Type B pancreatic cell (in vitro differentiated cells): ENCODE data around the gene SLC6A9. TPM values are rescaled to one million over a fixed set of nuclear protein-coding genes. Genes with fewer than 3 reads are reported as not detected.

Experiments used
- DNase-seq: peaks from one replicate; pipeline ENCODE4 v3.0.0; 2021; ENCODE audit warnings: mixed read lengths; ENCODE audit not compliant: unreplicated experiment; ENCODE audit errors: extremely low spot score
- H3K27ac Mint-ChIP-seq: 2 replicates; pipeline ENCODE4 v1.8.0; 2021; ENCODE audit warnings: mild to moderate bottlenecking, mixed read lengths
- H3K27me3 Mint-ChIP-seq: 2 replicates; pipeline ENCODE4 v1.8.0; 2021; ENCODE audit warnings: mixed read lengths
- H3K36me3 Mint-ChIP-seq: 2 replicates; pipeline ENCODE4 v1.8.0; 2021; ENCODE audit warnings: mixed read lengths
- H3K4me1 Mint-ChIP-seq: one replicate; pipeline ENCODE4 v1.8.0; 2021; ENCODE audit warnings: mixed read lengths; ENCODE audit not compliant: unreplicated experiment
- H3K4me3 Mint-ChIP-seq: 2 replicates; pipeline ENCODE4 v1.8.0; 2021; ENCODE audit warnings: mild to moderate bottlenecking, mixed read lengths
- H3K9me3 Mint-ChIP-seq: 2 replicates; pipeline ENCODE4 v1.8.0; 2021; ENCODE audit warnings: mixed read lengths
- total RNA-seq: library from RNA; stranded (reverse); gene quantifications from 2 replicates; pipeline ENCODE4 v1.2.1, GENCODE V29; 2021; ENCODE audit warnings: low replicate concordance
- TF ChIP-seq, protein P1 (sequence below): fragments of 200-600 bp; sonication (generic); conservative IDR thresholded peaks from 2 replicates; pipeline ENCODE4 v1.5.0; 2021; ENCODE audit warnings: antibody characterized with exemption, mild to moderate bottlenecking

Gene SLC6A9
- total RNA-seq, 1 donor from 2014 or later: 21.0 TPM

DNA sequence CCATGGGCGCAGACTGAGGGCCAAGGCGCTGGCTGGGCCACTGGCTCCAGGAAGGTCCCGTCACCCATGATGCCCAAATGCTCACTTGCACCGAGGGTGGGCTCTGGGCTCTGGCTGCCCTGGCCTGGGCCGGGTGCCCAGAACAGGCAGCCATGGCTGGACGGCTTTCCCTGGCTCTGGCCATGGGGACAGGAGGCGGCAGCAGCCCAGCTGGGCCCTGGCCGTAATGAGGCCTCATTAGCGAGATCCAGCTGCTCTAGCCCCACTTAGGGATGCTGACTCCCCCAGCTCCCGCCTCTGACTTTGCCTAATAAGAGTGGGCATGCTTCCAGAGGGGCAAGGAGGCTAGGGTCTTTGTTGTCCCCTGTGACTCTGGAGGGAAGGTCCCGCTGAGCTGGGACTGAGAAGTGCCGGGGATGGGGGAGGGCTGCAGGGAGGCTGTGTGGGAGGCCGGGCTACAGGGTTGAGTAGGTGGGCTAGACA lies 11.8 kb downstream of the SLC6A9 start:
- peaks cover 3% of the 10 kb centered on the region for H3K36me3 Mint-ChIP-seq
- H3K27me3 Mint-ChIP-seq: no peaks in the 10 kb centered on the region
- no peaks in the 10 kb centered on the region for H3K9me3 Mint-ChIP-seq
- peaks cover 2% of the 10 kb centered on the region for H3K4me1 Mint-ChIP-seq
- no peak overlapping the region for H3K4me3 Mint-ChIP-seq
- TF ChIP-seq, protein P1, sequence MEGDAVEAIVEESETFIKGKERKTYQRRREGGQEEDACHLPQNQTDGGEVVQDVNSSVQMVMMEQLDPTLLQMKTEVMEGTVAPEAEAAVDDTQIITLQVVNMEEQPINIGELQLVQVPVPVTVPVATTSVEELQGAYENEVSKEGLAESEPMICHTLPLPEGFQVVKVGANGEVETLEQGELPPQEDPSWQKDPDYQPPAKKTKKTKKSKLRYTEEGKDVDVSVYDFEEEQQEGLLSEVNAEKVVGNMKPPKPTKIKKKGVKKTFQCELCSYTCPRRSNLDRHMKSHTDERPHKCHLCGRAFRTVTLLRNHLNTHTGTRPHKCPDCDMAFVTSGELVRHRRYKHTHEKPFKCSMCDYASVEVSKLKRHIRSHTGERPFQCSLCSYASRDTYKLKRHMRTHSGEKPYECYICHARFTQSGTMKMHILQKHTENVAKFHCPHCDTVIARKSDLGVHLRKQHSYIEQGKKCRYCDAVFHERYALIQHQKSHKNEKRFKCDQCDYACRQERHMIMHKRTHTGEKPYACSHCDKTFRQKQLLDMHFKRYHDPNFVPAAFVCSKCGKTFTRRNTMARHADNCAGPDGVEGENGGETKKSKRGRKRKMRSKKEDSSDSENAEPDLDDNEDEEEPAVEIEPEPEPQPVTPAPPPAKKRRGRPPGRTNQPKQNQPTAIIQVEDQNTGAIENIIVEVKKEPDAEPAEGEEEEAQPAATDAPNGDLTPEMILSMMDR: no peak
- DNase-seq: no peak
- H3K27ac Mint-ChIP-seq: no peak overlapping the region

DNA sequence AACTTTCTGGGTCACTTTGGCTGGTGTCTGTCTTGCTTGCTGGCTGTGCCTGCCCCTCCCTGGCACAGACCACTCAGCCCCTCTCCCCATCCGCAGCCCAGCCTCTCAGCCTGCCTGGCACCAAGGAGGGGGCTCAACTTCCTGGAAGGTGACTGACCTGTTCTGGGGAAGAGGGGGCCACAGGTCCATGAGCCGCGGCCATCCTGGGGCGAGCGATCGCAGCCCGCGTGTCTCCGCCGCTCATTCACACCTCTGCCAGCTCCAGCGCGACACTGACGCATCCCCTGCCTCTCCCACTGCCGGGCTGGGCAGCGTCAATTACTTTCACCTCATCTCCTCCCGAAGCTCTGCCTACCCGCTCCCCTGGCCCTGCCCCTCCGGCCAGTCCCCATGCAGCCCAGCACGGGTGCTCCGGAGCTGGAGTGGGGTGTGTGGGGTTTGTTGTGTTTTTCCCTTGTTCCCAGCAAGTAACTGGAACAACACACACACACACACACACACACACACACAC lies 14.3 kb downstream of the SLC6A9 start:
- TF ChIP-seq, protein P1: no peak
- no peak overlapping the region for H3K27ac Mint-ChIP-seq
- H3K9me3 Mint-ChIP-seq: no peaks in the 10 kb centered on the region
- no peaks in the 10 kb centered on the region for H3K27me3 Mint-ChIP-seq
- peaks cover 3% of the 10 kb centered on the region for H3K36me3 Mint-ChIP-seq
- DNase-seq: no peak
- H3K4me1 Mint-ChIP-seq: peaks cover 4% of the 10 kb centered on the region
- H3K4me3 Mint-ChIP-seq: no peak overlapping the region

DNA sequence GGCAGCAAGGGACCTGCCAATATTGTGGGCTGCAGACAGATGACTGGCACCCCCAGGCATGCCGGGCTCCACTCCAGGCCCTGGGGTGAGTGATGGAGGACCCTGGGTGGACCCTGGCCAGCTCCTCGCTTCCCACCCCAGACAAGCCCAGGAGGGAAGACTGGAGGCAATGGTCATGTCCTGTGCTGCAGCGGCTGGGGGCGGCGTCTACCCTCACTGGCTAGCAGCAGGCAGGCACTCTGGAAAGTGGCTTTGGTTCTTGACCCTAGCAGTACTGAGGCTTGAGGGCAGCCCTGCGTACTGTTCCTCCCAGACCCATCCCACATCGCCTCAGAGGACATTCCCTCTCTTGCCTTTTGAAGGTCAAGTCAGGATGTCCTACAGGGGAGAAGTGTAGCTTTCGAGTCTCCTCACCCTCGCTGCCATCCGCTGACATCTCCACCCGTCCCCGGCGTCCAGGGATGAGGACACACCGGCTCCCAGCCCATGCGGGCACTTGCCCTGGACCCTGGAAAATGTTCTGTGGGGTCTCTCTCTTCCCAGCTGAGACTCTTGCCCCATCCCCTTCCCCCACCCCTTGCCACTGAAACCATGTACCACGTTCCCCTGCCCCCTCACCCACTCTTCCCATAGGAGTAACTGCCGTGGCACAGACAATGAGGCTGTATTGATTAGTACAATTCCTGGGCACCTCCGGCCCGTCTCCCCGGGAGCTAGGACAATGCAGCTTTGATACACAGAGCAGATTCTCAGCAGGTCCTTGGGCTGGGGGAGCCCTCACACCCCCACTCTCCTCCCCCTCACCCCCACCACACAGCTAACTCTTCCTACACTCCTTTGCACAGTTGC lies 15.0 kb downstream of the SLC6A9 start:
- Mint-ChIP-seq H3K36me3 (no peaks in the 10 kb centered on the region), H3K4me3 (no peak overlapping the region), H3K27me3 (no peaks in the 10 kb centered on the region), H3K27ac (no peak overlapping the region), H3K4me1 (peaks cover 8% of the 10 kb centered on the region), H3K9me3 (no peaks in the 10 kb centered on the region)
- TF ChIP-seq, protein P1: no peak
- DNase-seq: no peak

DNA sequence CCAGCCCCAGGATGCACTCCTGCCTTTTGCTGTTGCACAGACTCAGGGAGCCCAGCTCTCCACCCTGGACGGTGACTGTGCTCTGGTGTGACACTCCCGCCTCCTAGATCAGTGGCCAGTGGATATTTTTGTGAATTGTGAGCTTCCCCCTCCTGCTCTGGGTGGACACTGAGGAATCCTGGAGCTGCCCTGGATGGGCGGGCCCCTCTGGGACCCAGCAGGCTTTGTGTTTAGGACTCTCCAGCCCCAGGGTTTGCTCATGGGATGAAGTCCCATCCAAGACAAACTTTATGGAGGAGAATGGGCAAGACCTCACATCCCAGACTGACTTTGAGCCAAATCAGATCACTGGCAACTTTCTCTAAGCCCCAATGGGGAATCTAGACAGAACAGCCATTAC lies 16.1 kb downstream of the SLC6A9 start:
- TF ChIP-seq, protein P1: no peak
- no peak for DNase-seq
- no peaks in the 10 kb centered on the region for H3K9me3 Mint-ChIP-seq
- no peaks in the 10 kb centered on the region for H3K27me3 Mint-ChIP-seq
- no peak overlapping the region for H3K4me3 Mint-ChIP-seq
- peaks cover 8% of the 10 kb centered on the region for H3K4me1 Mint-ChIP-seq
- H3K36me3 Mint-ChIP-seq: no peaks in the 10 kb centered on the region
- no peak overlapping the region for H3K27ac Mint-ChIP-seq

DNA sequence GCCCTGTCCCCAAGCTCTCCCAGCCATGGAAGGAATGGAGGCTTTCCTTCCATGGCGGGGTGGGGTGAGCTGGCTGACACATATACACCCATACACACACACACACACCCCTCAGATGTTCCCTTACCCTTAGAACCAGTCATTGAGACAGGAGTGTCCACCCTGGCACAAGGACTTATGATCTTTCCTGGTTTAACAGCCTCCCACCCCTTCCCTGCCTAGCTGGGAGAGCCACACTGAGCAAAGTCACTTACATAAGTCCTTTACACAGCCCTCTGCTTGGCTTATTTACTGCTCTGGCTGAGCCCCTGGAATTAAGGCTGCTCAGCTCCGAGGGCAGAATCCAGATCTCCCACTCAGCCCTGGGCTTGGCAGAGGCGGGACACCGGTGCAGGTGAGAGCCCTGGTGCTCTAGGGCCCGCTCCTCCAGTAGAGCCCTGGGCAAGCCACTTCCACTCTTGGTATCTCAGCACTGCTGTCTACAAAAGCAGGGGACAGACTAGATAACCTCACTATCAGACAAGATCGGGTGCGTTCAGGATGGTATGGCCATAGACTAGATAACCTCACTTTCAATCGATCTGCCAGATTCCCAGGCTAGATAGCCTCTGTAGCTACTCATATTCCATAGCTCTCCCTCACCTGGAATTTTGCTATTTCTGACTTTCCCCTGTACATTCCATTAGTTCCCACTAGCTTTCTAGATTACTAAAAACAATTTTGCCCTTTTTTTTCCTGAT lies 16.7 kb downstream of the SLC6A9 start:
- DNase-seq: no peak
- TF ChIP-seq, protein P1: no peak
- H3K27ac Mint-ChIP-seq: no peak overlapping the region
- H3K4me3 Mint-ChIP-seq: no peak overlapping the region
- H3K27me3 Mint-ChIP-seq: no peaks in the 10 kb centered on the region
- H3K4me1 Mint-ChIP-seq: peaks cover 8% of the 10 kb centered on the region
- no peaks in the 10 kb centered on the region for H3K36me3 Mint-ChIP-seq
- H3K9me3 Mint-ChIP-seq: no peaks in the 10 kb centered on the region
